Stimulated activated naive CD4-positive, alpha-beta T cell (primary cell): ENCODE data around the gene NRDC.
"Not testable (repeated sequence)": the region's sequence is repeated elsewhere in the genome, so short reads cannot be mapped to it uniquely, and the experiment has no call there.

Experiments
- DNase-seq, 6 experiments: peaks; one replicate each; lab custom pipeline; 2025; lab: John Stamatoyannopoulos, UW

The NRDC gene

GRCh38 chr1:51897699-51898031 is 19.1 kb upstream of the NRDC start:
- DNase-seq: no peak

GRCh38 chr1:51894748-51895147 is 16.2 kb upstream of the NRDC start:
- not testable (repeated sequence) for DNase-seq

GRCh38 chr1:51878308-51878615 is 265 bp downstream of the NRDC start:
- no peak for DNase-seq

GRCh38 chr1:51877434-51878307 is 856 bp downstream of the NRDC start:
- peak in 2 of 6 experiments; percentile 42 to 49 for DNase-seq

DNA sequence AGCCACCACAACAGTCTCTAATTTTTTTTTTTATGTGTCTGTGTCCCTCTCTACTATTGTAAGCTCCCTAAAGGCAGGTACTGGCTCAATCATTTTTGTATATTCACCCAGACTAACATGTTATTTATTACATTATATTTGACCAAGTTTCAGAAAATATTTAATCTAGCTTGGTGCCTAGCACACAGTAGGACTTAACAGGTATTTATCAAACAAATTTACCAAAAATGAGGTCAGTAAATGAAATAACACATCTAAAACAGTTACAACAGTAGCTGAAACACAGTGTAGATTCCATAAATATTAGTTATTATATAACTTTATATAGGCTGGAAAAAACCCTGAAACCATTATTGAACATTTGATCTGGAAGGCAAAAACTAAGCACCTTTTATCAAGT is 2.7 kb downstream of the NRDC start:
- no peak for DNase-seq

DNA sequence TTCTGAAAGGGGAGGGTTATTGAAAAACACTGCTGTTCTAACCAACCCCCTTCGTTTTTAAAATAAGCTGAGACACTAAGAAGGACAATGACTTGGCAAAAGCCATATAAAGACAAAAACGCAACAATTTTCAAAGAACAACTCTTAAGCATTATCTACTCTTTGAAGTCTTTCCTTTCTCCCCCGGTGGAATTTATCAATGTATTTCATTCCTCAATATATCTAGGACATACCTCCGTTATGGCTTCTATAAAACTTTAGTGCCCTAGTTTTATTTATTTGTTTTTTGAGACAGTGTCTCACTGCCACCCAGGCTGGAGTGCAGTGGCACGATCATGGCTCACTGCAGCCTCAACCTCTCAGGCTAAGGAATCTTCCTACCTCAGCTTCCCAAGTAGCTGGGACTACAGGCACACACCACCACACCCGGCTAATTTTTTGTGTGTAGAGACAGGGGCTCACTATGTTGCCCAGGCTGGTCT is 3.2 kb downstream of the NRDC start:
- DNase-seq: no peak

- not testable (repeated sequence) for DNase-seq
Measured at GRCh38 chr1:51873270-51873669, 5.3 kb downstream of the NRDC start.

- no peak for DNase-seq
Measured at GRCh38 chr1:51871351-51871975, 7.1 kb downstream of the NRDC start.

GRCh38 chr1:51870603-51871350 is 7.8 kb downstream of the NRDC start:
- no peak for DNase-seq

- DNase-seq: no peak
Measured at GRCh38 chr1:51867479-51868232, 10.9 kb downstream of the NRDC start.

GRCh38 chr1:51863384-51863783 is 15.1 kb downstream of the NRDC start:
- DNase-seq: peak in 1 of 6 experiments; percentile 21

GRCh38 chr1:51861669-51862068 is 16.9 kb downstream of the NRDC start:
- no peak for DNase-seq

DNA sequence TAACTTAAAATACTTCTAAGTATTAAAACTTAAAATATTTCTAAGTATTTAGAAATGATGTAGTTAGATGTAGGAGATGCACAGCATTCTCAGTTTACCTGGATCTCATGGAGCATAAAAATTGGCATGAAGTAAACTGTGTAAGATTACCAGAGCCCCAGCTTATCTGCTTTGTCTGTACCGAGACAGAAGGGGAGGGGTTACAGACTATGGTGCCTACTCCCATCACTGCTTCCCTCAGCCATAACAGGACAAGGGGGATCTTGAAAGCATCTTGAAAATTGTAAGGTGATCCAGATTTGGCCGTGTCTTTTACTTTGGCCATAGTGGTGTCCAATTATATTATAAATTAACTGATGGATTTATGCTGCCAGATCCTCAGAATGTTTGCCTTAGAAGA is 18.8 kb downstream of the NRDC start:
- DNase-seq: no peak

GRCh38 chr1:51859333-51859732 is 19.2 kb downstream of the NRDC start:
- DNase-seq: no peak

DNA sequence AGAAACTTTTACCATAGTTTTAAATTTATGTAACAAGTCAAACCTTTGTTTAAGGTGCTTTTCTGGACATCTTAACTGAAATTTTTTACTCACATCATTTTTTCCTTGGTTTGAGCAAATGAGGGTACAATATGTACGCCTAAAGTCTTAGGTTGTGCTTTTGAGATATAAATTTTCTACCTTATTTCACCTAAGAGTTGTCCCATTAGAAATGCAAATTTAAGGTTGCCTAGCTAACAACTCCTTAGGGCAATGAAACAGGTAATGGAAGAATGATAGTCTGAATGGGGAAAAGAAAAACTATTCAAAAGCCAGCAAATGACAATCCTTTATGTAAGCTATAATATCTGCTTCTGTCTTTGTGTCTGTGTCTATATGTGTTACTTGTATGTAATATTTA is 19.6 kb downstream of the NRDC start:
- DNase-seq: no peak

DNA sequence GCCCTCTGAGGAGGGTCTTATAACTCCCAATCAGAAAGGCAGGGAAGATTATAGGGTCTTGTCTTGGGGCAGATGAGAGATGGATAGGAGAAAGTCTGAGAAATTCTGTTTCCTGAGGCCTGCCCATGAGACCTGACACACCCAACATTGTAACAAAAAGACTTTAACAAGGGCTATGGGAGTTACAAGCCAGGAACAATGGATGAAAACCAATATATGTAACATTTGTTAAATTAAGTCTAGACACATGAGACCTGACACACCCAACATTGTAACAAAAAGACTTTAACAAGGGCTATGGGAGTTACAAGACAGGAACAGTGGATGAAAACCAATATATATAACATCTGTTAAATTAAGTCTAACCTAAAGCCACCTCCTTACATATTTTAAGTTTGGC is 21.8 kb downstream of the NRDC start:
- DNase-seq: no peak

- DNase-seq: no peak
Measured at GRCh38 chr1:51855624-51856023, 22.9 kb downstream of the NRDC start.

DNA sequence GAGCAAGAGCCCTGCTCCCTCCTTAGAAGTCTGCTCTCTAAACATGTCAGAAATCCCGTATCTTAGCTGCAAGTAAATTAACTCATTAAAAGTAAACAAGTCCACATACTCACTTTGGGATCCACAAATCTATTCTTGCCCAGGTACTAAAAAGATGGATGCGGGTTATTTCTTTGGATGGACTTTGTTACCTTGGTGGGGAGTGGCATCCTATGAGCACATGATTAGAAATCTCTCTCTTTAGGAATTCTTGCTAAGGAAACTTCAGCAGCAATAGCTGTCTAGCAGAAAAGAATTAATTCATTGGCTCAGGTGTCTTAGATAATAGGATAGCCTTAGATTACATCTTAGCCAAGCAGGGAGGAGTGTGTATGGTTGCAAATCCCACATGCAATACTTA is 25.2 kb downstream of the NRDC start:
- no peak for DNase-seq

- no peak for DNase-seq
Measured at GRCh38 chr1:51851882-51852396, 26.6 kb downstream of the NRDC start.

- no peak for DNase-seq
Measured at GRCh38 chr1:51850420-51851223, 27.9 kb downstream of the NRDC start.

DNA sequence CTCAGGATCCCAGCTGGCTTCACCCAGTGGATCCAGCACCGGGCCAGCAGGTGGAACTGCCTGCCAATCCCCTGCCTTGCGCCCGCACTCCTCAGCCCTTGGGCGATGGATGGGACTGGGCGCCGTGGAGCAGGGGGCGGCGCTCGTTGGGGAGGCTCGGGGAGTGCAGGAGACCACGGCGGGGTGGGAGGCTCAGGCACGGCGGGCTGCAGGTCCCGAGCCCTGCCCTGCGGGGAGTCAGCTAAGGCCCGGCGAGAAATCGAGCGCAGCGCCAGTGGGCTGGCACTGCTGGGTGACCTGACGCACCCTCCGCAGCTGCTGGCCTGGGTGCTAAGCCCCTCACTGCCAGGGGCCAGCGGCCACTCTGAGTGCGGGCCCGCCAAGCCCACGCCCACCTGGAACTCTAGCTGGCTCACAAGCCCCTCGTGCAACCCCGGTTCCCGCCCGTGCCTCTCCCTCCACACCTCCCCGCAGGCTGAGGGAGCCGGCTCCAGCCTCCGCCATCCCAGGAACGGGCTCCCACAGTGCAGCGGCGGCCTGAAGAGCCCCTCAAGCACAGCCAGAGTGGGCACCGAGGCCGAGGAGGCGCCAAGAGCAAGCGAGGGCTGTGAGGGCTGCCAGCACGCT is 31.1 kb downstream of the NRDC start:
- DNase-seq: no peak
